Measurements from ENCODE around the gene UBQLNL.

UBQLNL gene

DNA sequence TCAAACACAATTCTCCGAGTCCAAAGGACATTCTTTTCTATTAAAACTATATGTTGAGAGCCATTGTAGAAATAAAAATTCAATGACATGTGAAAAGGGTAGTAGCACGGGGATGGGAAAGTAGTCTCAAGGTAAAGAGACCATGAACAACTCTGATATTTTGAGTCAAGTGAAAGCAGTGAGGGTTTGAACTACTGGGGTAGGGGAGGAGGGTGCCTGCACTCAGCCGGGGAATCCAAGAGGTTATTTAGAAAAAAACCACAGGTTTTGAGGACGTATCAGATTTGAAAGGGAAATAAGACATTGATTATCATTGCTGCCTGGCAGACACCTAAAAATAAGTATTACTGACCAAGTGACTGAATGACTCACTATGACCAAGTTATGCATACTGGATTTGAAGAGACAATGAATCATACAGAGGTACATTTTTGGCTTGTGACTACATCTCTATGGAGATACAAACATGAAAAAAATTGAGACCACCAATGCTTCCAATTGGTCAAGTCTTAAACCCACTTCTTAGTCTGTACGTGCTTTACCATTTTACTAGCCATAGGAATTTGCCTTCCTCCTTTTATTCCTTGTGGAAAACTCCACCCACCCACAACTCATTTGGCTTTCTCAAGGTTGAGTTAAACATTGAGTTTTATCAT lies 34.1 kb upstream of the UBQLNL start:
- intact Hi-C loops (cut with DNase I; ENCODE audit: low total_unique reads), result no loop called here
- no peak overlapping the region for H3K4me3 ChIP-seq
- no peak for TF ChIP-seq CTCF (IDR thresholded peaks at IDR 0.05)
- no peaks in the 10 kb centered on the region for H3K36me3 ChIP-seq
- H3K4me1 ChIP-seq, result no peaks in the 10 kb centered on the region
- H3K27me3 ChIP-seq, result no peaks in the 10 kb centered on the region
- H3K9me3 ChIP-seq, result no peaks in the 10 kb centered on the region
- H3K27ac ChIP-seq, result no peak overlapping the region
- DNase-seq, result no peak

DNA sequence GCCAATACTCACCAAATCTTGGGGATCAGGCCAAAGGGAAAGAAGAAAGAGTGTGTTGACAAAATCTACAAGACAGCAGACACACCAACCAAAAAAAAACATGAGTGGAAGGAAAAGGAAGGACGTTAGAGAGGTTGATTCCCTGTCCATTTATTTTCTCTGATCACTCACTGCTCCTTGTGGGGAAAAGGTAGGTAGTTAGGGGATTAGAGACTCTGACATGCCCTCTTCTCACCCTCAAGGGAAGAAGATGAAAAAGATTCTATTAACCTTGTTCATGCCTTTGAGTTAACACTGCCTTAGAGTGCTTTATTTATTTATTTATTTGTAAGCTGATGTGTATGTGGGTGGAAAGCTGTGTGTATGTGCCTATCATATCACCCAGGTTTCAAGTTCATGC lies 31.9 kb upstream of the UBQLNL start, which contains the start of gene OR52H1:
TSS of gene OR52H1 (minus strand) at position 101 of the 400 bp plus-strand sequence. CDS start 3,035 bp downstream, outside the sequence.
- Histone ChIP-seq H3K4me1 (no peaks in the 10 kb centered on the region), H3K36me3 (no peaks in the 10 kb centered on the region), H3K9me3 (no peaks in the 10 kb centered on the region), H3K27me3 (no peaks in the 10 kb centered on the region), H3K27ac (no peak within 1 kb of the TSS), H3K4me3 (no peak within 1 kb of the TSS)
- intact Hi-C loops (cut with DNase I; ENCODE audit: low total_unique reads), result no loop called here
- no peak for TF ChIP-seq CTCF (IDR thresholded peaks at IDR 0.05)
- DNase-seq, result no peak

GRCh38 chr11:5547982-5548381 lies 31.5 kb upstream of the UBQLNL start:
- H3K36me3 ChIP-seq, result no peaks in the 10 kb centered on the region
- no peaks in the 10 kb centered on the region for H3K27me3 ChIP-seq
- intact Hi-C loops (cut with DNase I; ENCODE audit: low total_unique reads), result no loop called here
- TF ChIP-seq CTCF (IDR thresholded peaks at IDR 0.05), result no peak
- H3K27ac ChIP-seq, result no peak overlapping the region
- no peaks in the 10 kb centered on the region for H3K4me1 ChIP-seq
- no peaks in the 10 kb centered on the region for H3K9me3 ChIP-seq
- H3K4me3 ChIP-seq, result no peak overlapping the region
- no peak for DNase-seq

- Histone ChIP-seq H3K4me3 (no peak overlapping the region), H3K9me3 (no peaks in the 10 kb centered on the region), H3K36me3 (no peaks in the 10 kb centered on the region), H3K27ac (no peak overlapping the region), H3K27me3 (no peaks in the 10 kb centered on the region), H3K4me1 (no peaks in the 10 kb centered on the region)
- DNase-seq, result no peak
- no peak for TF ChIP-seq CTCF (IDR thresholded peaks at IDR 0.05)
- intact Hi-C loops (cut with DNase I; ENCODE audit: low total_unique reads), result no loop called here
Measured at GRCh38 chr11:5546457-5546856, 30.0 kb upstream of the UBQLNL start.

DNA sequence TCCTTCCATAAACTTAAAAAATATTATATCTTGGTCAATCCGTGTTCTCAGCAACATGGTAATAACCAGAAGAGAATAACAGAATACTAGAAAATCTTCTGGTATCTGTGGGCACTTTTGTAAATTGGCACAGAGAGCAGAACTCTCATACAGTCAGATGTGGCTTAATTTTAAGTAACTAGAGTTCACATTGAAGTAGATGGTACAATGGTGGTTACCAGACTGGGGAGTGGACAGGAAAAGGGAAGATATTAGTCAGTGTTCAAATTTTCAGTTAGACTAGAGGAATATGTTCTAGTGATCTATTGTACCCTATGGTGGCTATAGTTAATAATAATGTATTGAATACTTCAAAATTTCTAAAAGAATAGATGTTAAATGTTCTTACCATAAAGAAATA lies 24.9 kb upstream of the UBQLNL start:
- Histone ChIP-seq H3K4me3 (no peak overlapping the region), H3K36me3 (no peaks in the 10 kb centered on the region), H3K27me3 (no peaks in the 10 kb centered on the region), H3K4me1 (no peaks in the 10 kb centered on the region), H3K9me3 (no peaks in the 10 kb centered on the region), H3K27ac (no peak overlapping the region)
- intact Hi-C loops (cut with DNase I; ENCODE audit: low total_unique reads), result no loop called here
- DNase-seq, result no peak
- no peak for TF ChIP-seq CTCF (IDR thresholded peaks at IDR 0.05)

DNA sequence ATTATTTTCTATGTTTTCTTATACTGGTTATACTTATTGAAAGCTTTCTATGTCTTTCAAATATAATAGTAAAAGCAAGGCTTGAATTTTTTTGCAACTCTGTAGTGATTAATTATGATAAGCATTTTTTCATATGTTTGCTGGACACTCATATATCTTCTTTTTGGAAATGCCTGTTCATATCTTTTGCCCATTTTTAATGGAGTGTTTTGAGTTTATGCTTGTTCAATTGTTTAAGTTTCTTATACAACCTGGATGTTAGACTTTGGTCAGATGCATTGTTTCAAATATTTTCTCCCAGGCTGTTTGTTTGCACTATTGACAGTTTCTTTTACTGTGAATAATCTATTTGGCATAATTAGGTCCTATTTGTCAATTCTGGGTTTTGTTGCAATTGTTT lies 20.0 kb upstream of the UBQLNL start:
- TF ChIP-seq CTCF (IDR thresholded peaks at IDR 0.05), result no peak
- no peak overlapping the region for H3K27ac ChIP-seq
- no peak for DNase-seq
- H3K9me3 ChIP-seq, result no peaks in the 10 kb centered on the region
- intact Hi-C loops (cut with DNase I; ENCODE audit: low total_unique reads), result no loop called here
- no peaks in the 10 kb centered on the region for H3K27me3 ChIP-seq
- H3K36me3 ChIP-seq, result no peaks in the 10 kb centered on the region
- H3K4me1 ChIP-seq, result no peaks in the 10 kb centered on the region
- H3K4me3 ChIP-seq, result no peak overlapping the region

All from tibial artery (tissue), 4 donors.